HG02642 (cell line): ENCODE data around the gene HECW1.
"Not testable (repeated sequence)": the region's sequence is repeated elsewhere in the genome, so short reads cannot be mapped to it uniquely, and the experiment has no call there.

Experiments used
- ATAC-seq: cut with Tn5 transposase; IDR thresholded peaks from one replicate; pipeline ENCODE4 v1.9.1; 2021; ENCODE audit warnings: mild to moderate bottlenecking; ENCODE audit not compliant: unreplicated experiment, poor library complexity

HECW1 gene

DNA sequence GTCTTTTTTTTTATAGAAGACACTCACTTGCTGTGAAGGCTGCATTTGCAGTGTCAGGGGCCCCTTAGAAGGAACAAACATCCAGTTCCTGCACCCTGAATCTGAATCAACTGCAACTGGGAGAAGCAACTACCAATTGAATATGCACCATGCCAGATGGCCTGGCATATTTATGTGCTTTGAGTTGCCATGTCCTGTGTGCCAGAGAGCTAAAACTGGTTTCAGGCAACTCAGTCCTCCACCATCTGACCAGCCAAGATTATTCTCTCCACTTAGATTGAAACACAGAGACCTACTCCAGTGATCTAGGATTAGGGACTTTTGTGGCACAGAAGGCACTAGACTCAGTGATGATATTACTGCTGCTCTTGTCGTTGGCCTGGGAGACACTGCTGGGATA is 225.4 kb downstream of the HECW1 start:
- no peak for ATAC-seq

GRCh38 chr7:43341132-43341531 is 228.7 kb downstream of the HECW1 start:
- no peak for ATAC-seq

- ATAC-seq: not testable (repeated sequence)
These were observed 231.0 kb downstream of the HECW1 start for GRCh38 chr7:43343417-43343816.

GRCh38 chr7:43345696-43346095 is 233.2 kb downstream of the HECW1 start:
- not testable (repeated sequence) for ATAC-seq

DNA sequence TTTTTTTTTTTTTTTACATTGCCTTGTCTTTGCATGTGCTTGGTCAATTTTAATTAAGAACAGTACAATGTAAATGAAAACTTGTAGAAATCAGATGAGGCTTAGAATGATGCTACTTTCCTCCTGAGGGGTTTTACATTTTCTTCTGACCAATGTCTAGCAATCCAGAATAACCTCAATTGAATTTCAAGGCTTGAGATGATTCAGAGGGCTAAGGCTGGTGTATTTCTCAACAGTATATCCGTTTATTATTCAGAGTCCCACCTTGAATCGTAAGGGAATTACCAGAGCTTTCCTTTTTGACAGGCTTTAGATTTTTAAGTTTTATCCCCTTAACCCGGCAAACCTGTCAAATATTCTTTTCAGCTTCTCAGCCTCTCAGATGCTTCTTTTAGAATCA is 239.2 kb downstream of the HECW1 start:
- no peak for ATAC-seq

DNA sequence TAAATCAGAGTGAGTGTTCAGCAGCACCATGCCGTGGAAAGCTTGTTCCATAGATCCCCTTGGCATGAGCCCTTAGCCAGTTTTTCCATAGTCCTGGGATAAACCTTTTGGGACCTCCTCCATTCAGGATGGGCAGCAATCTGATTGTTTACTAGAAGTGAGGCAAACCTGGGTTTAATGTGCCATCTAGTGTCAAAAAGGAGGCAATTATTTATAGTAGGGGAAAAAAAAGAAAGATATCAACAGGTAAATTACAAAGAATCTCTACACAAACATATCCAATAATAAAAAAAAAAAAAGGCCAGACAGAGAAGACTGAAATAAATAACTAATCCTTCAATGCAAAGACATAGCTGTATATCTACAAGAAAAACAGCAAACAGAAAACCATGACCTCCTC is 241.5 kb downstream of the HECW1 start:
- no peak for ATAC-seq

DNA sequence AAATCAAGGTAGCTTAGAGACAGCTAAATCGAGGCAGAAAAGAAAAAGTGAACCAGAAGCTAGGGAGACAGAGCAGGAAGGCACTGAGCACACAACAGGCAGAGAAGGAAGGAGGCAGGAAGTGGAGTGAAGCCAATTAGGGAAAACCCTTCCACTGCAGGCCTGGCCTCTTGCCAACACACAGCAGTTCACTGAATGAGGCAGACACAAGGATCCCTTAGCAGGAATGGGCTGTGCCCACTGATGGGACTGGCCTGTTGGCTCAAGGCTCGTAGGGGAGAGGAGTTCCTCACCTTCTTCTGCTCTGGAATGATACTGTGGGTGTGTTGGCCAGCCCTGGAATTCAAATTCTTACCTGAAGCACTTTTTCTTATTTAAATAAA is 250.2 kb downstream of the HECW1 start:
- no peak for ATAC-seq

- ATAC-seq: no peak
These were observed 250.8 kb downstream of the HECW1 start for GRCh38 chr7:43363035-43363791.

DNA sequence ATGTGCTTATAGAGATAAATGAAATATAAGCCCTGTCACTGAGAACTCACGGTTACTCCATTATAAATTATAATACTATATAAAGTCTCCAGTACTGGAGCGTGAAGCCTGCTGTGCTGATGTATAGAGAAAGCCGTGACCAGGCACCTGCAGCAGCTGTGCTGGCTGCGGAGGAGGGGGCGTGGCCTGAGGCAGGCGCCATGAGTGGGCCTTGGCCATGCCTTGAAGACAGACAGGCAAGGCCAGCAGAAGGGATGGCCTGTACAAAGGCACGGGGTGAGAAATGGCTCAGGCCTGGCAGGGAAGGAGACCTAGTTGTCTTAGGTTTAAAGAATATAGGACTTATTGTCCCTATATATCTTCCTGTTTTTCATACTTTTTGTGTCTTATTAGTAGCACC is 251.9 kb downstream of the HECW1 start:
- ATAC-seq: no peak

- no peak for ATAC-seq
These were observed 260.4 kb downstream of the HECW1 start for GRCh38 chr7:43372676-43373355.

- no peak for ATAC-seq
These were observed 264.9 kb downstream of the HECW1 start for GRCh38 chr7:43377196-43377960.

DNA sequence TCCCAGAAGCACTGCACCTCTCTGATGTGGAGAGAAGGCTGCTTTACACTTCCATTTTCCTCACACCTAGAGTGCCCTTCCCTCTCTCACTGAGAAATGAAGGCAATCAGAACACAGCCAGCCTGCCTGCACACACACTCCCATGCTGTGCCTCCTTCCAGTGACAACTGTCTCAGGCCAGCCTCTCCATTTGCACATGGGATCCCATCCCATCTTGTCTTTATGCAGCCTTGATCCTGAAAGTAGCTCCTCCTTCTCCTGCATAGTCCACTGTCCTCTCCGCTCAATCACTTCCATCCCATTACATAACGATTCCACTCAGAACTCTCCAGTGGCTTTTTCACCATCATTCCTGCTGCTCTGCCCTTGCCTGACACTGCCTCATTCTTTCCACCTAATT is 266.8 kb downstream of the HECW1 start:
- no peak for ATAC-seq

DNA sequence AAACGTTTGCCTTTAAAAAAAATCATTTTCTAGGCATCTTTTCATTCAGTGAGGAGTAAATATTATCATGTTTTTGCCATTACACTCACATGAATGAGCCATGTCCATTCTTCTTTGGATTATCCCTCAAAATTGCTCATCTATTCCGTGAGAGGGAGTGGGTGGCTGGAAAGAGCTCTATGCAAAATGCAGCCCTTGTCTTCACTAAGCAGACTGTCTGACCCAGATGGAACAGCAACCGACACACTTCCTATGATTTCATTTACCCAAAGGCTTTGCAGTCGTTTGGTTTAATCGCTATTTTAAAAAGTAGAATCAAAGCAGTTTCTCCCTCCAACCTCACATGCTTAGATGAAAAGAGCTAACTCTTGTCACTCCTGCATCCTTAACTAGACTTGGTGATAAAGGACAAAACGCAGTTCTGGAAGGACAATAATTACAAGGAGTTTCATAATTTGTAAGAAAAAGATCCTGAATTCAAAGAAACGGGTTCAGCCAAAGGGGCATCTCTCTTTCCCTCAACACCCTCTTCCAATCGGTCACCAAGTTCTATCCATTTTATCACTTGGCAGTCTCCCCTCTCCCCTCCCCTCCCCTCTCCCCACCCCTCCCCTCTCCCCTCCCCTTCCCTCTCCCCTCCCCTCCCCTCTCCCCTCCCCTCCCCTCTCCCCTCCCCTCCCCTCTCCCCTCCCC is 272.3 kb downstream of the HECW1 start:
- no peak for ATAC-seq

- no peak for ATAC-seq
These were observed 272.8 kb downstream of the HECW1 start for GRCh38 chr7:43385309-43385680.

DNA sequence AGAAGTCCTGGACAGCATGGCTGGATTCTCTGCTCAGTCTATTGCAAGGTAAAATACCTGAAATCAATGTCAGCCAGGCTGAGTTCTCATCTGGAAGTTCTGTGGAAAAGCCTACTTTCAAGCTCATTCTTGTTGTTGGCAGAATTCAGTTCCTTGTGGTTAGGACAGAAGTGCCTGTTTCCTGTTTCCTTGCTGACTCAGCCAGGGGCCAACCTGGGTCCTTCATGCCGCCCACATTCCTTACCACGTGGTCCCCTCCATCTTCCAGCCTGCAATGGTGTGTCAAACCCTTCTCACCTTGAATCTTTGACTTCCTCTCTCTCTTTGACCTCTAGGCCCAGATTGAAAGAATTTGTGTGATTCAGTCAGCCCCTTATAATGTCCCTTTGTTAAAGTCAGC is 273.4 kb downstream of the HECW1 start:
- ATAC-seq: no peak

DNA sequence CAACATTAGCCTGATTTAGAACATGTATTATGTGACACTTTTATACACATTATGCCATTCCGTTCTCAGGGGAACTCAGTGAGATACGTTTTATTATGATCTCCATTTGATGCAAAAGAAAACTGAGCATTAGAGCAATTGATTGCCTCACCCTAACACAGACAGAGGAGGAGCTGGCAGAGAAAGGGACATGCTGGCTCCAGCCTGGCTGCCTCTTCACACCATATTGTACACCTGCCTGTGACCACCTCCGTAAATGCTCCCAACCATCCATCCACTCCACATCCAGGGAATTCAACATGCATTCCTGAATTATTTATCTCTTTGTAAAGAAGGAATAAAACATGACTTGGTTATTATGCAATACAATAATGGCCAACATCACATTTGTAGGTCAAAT is 275.5 kb downstream of the HECW1 start:
- ATAC-seq: no peak

DNA sequence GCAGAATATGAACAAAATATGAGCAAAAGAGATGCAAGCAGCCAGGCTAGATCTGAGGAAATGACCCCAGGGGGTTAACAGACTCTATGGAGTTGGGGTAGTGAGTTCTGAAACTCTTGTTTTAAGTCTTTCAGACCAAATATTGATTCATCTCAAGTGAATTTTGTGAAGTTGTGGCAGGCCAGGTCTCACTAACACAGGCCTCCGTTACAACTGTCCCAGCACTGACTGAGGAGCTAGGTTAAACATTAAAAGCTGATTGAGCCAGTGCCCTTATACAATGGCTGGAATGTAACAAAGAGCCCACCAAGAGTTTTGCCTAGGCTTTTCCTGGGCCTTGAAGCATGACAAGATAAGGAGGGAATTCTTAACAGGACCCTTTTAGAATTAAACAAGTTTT is 278.1 kb downstream of the HECW1 start:
- no peak for ATAC-seq

DNA sequence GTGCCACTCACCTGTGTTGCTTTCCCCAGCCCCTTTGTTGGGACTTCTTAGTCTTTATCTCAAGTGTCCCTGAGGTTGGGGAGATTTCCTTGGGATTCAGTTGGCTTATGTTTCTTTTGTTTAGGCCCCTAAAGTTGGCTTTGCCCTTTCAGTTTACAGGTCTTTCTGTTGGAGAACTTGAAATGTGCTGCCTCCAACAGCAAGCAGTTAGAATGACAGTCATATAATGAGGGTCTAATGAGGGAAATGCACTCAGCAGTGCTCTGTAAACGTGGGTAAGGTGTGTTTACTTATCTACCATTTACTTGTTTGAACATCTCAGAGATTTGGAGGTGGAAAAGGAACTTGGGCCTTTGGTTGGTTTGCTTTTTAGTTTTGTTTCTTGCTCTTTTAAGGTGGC is 279.1 kb downstream of the HECW1 start:
- ATAC-seq: no peak

GRCh38 chr7:43392638-43393330 is 280.3 kb downstream of the HECW1 start:
- ATAC-seq: no peak

DNA sequence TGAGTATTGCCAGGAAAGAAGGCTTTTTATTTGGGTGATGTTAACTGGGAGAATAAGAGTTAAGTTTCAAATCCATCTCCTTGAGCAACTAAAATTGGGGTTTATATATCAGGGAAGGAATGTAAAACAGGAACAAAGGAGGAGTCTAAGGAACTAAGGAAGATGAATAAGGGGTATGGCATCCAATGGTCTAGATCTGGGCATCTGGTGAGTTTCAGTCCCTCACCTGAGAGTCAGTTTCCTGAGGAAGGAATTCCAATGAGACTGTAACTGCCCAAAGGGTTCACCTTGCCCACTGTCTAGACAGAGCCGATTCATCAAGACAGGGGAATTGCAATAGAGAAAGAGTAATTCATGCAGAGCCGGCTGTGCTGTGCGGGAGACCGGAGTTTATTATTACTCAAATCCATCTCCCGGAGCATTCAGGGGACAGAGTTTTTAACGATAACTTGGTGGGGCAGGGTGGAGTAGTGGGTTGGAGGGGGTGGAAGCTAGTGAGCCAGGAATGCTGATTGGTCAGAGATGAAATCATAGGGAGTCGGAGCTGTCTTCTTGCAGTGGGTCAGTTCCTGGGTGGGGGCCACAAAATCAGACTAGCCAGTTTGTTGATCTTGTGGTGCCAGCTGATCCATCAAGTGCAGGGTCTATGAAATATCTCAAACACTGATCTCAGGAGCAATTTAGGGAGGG is 282.1 kb downstream of the HECW1 start:
- ATAC-seq: no peak
